BJ (cell line): Measurements from ENCODE around the gene C19orf67. TPM values are rescaled to one million over a fixed set of nuclear protein-coding genes. Genes with fewer than 3 reads are reported as not detected.

ENCODE experiments used
- CTCF ChIA-PET: fragments of 350-600 bp; formaldehyde crosslinking; extraction: SDS; loops from one replicate; lab custom pipeline; 2021; ENCODE audit warnings: antibody characterized with exemption, inconsistent platforms; lab: Yijun Ruan, JAX
- POLR2A ChIA-PET: fragments of 300-600 bp; sonication (Branson Sonifier 250); formaldehyde crosslinking; extraction: SDS; loops from one replicate; lab custom pipeline; 2021; ENCODE audit warnings: antibody characterized with exemption; lab: Charles Lee
- DNase-seq: peaks from one replicate; pipeline ENCODE4 v3.0.0-alpha.2; 2011; ENCODE audit warnings: low read depth
- H3K27me3 ChIP-seq: 2 replicates; pipeline ENCODE4 v1.6.0; 2011; ENCODE audit warnings: low read length; ENCODE audit not compliant: control insufficient read depth, insufficient read depth
- H3K36me3 ChIP-seq: 2 replicates; pipeline ENCODE4 v1.5.1; 2011; ENCODE audit warnings: low read length; ENCODE audit not compliant: control insufficient read depth, insufficient read depth
- H3K4me3 ChIP-seq: 2 replicates; pipeline ENCODE4 v1.5.1; 2011; ENCODE audit warnings: low read depth, mild to moderate bottlenecking, control low read depth, low read length
- polyA plus RNA-seq: library from polyadenylated mRNA; depleted of rRNA; stranded (reverse); fragments of >200 nt; gene quantifications from 2 replicates; pipeline ENCODE4 v1.2.3, GENCODE V29; 2011
- TF ChIP-seq, protein P1 (sequence below): IDR thresholded peaks from 2 replicates; pipeline ENCODE4 v1.5.1; 2011; ENCODE audit warnings: low read depth, mild to moderate bottlenecking, control low read depth, inconsistent platforms, low read length, moderate library complexity; ENCODE audit not compliant: insufficient read depth

C19orf67 gene
- polyA plus RNA-seq, 1 experiment: not detected

DNA sequence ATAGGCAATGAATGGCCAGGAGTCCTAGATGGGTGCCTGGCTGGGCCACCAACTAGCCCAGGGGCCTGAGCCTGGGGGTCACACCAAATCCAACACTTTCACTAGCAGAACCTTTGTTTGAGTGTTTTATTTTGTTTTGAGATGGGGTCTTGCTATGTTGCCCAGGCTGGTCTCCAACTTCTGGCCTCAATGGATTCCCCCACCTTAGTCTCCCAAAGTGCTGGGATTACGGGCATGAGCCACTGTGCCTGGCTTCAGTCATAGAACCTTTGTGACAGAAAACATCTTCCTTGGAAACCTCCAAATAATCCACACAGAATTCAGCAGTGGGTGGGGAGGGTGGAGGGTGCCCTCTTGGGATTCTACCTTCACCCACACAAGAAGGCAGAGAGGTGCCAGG is 25.9 kb upstream of the C19orf67 start:
- Histone ChIP-seq H3K36me3 (0 out of 2 replicates have a peak, but pooled peaks cover 1% of the 10 kb centered on the region), H3K27me3 (no peaks in the 10 kb centered on the region), H3K4me3 (no peak overlapping the region)
- TF ChIP-seq, protein P1, sequence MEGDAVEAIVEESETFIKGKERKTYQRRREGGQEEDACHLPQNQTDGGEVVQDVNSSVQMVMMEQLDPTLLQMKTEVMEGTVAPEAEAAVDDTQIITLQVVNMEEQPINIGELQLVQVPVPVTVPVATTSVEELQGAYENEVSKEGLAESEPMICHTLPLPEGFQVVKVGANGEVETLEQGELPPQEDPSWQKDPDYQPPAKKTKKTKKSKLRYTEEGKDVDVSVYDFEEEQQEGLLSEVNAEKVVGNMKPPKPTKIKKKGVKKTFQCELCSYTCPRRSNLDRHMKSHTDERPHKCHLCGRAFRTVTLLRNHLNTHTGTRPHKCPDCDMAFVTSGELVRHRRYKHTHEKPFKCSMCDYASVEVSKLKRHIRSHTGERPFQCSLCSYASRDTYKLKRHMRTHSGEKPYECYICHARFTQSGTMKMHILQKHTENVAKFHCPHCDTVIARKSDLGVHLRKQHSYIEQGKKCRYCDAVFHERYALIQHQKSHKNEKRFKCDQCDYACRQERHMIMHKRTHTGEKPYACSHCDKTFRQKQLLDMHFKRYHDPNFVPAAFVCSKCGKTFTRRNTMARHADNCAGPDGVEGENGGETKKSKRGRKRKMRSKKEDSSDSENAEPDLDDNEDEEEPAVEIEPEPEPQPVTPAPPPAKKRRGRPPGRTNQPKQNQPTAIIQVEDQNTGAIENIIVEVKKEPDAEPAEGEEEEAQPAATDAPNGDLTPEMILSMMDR: no peak
- ChIA-PET CTCF (interaction anchor here (1.0 to 1.3 kb wide), 3 partner anchors 8 to 25 kb away, joined by 3 to 4 read pairs (median 3); partner anchors contain the start of gene ASF1B), POLR2A (interaction anchor here (0.6 kb wide), 1 partner anchor 384 kb away, joined by 6 read pairs; no protein-coding TSS in a partner anchor)
- no peak for DNase-seq

DNA sequence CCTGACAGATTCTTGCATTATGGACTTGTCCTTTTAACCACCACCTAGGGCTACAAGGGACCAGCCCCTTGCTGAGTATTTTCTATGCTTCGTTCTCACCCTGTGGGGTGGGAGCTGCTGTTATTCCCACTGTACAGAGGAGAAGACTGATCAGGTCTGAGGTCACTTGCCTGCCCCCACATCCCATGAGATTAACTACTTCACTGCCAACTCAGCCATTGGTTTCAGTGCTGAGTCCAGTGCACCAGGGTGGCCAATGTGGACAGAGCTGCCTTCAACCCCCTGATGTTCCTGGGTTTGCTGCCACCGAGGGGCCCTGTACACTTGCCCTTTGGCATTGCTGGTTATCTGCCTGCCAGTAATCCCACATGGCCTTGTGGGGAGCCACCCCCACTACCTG is 25.1 kb upstream of the C19orf67 start:
- ChIA-PET CTCF (interaction anchor here (1.0 to 1.2 kb wide), 2 partner anchors 19 to 26 kb away, joined by 3 read pairs; no protein-coding TSS in a partner anchor), POLR2A (no interaction called here)
- no peak for DNase-seq
- TF ChIP-seq, protein P1: no peak
- peaks cover 5% of the 10 kb centered on the region; the same call in 1 of the 2 replicates for H3K36me3 ChIP-seq
- no peak overlapping the region for H3K4me3 ChIP-seq
- H3K27me3 ChIP-seq: no peaks in the 10 kb centered on the region

- Histone ChIP-seq H3K4me3 (no peak overlapping the region), H3K27me3 (no peaks in the 10 kb centered on the region), H3K36me3 (peaks cover 14% of the 10 kb centered on the region)
- TF ChIP-seq, protein P1: no peak
- CTCF ChIA-PET: interaction anchor here (1.2 kb wide), 1 partner anchor 9 kb away, joined by 3 read pairs; no protein-coding TSS in a partner anchor
- no peak for DNase-seq
- POLR2A ChIA-PET: no interaction called here
These were observed 22.2 kb upstream of the C19orf67 start for GRCh38 chr19:14107581-14108461.

DNA sequence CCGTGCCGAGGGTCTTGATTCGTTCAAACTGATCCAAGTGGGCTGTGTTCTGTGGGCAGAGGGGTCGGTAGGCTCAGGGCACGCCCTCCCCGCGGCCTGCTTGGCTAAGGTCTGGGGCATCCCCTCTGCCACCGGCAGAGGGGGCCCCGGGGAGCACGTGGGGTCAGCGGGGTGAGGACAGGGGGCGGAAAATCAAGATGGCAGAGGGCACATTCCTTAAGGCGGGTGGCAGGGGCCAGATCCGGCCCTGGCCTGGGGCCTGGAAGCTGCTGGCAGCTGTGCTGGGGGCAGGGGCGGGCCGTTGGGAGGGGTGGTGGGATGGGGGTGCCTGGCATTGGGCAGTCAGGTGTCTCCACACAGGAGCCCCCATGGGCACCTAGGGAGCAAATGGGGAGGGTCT is 21.3 kb upstream of the C19orf67 start:
- no peaks in the 10 kb centered on the region for H3K27me3 ChIP-seq
- DNase-seq: no peak
- CTCF ChIA-PET: no interaction called here
- TF ChIP-seq, protein P1: no peak
- H3K4me3 ChIP-seq: no peak overlapping the region
- POLR2A ChIA-PET: no interaction called here
- H3K36me3 ChIP-seq: peaks cover 17% of the 10 kb centered on the region

- no peaks in the 10 kb centered on the region for H3K27me3 ChIP-seq
- no peak overlapping the region for H3K4me3 ChIP-seq
- peaks cover 19% of the 10 kb centered on the region for H3K36me3 ChIP-seq
- TF ChIP-seq, protein P1: no peak
- DNase-seq: no peak
- ChIA-PET POLR2A (no interaction called here), CTCF (interaction anchor here (1.1 to 1.3 kb wide), 3 partner anchors 9 to 31 kb away, joined by 3 to 5 read pairs (median 3); partner anchors contain the start of gene ASF1B)
These were observed 20.1 kb upstream of the C19orf67 start for GRCh38 chr19:14105680-14106079.
